GM21360 (cell line): ENCODE data around the gene GALNT9.
"Not testable (repeated sequence)": the region's sequence is repeated elsewhere in the genome, so short reads cannot be mapped to it uniquely, and the experiment has no call there.

Experiments used
- ATAC-seq: cut with Tn5 transposase; IDR thresholded peaks from one replicate; pipeline ENCODE4 v1.9.1; 2021; ENCODE audit warnings: mild to moderate bottlenecking, moderate library complexity; ENCODE audit not compliant: unreplicated experiment

GALNT9 gene

DNA sequence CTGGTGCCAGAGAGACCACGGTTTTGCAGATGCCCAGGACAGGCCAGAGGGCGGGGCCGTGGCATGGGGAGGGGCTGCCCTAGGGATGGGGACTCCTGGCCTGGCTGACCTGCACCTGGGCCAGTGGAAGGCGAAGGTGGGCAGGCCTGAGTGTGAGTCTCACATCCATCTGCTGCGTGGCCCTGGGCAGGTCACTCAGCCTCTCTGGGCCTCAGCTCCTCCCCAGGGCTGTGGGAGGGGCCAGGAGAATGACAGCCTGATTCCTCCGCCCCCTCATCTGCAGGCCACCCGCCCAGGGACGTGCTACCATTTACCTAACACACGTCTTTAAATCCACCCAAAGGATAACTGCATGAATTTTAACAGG, 90.9 kb downstream of the GALNT9 start:
- ATAC-seq, result no peak

DNA sequence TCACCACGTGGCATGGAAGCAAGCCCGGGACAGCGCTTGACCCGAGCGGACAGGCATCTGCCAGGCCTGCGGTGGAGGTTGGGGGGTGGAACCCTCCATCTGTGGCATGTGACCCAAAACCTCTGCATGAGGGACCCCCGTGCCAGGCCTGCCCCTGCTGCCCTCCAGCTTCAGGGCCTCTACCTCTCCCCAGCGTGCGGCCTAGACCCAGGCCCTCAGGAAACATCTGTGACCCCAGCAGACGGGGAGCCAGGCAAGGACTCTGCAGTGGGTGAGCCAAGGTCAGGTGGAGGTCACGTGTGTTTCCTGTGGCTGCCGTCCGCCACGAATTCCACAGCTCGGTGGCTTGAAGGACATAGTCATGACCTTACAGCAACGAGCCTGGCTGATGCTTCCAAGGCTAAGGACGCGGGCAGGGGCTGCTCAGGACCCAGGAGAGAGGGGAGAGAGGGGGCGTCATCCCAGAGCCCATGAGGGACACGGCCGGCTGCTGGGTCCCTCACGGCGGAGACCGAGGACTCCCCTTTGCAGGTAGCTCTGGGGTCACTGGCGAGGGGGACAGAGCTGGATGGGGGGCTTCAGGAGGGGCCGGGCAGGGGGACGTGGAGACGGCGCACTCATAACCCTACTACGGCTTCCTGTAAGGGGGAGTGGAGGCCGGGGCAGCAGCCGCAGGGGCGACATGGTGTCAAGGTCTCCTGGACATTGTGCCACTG, 91.5 kb downstream of the GALNT9 start:
- no peak for ATAC-seq

DNA sequence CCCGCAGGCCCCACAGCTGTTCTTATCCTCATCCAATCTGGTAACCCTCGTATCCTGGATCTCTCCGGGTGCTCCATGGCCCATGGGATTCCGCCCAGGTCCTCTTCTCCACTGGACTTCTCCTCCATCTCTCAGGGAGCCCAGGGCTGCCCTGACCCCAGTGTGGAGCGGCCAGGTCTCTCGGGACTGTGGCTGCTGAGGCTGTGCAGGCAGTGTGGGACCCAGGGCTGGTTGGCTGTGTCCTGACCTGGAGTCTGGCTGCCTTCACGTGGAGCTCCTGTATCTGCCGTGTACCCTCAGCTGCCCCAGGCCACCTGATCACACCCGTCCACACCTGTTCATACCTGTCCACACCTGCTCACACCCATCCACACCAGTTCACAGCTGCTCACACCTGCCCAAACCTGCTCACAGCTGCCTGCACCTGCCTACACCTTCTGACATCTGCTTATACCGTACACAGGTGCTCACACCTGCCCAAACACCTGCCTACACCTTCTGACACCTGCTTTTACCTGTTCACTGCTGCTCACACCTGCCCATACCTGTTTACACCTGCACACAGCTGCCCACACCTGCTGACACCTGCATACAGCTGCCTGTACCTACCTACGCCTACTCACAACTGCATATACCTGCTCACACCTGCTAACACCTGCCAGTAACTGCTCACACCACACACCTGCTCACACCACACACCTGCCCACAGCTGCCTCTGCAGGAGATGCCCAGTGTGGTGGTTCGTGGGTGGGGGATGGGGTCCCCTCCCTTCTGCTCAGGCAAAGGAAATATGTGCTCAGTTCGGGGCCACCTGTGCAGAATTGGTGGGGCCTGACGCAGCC, 92.2 kb downstream of the GALNT9 start:
- ATAC-seq, result no peak

DNA sequence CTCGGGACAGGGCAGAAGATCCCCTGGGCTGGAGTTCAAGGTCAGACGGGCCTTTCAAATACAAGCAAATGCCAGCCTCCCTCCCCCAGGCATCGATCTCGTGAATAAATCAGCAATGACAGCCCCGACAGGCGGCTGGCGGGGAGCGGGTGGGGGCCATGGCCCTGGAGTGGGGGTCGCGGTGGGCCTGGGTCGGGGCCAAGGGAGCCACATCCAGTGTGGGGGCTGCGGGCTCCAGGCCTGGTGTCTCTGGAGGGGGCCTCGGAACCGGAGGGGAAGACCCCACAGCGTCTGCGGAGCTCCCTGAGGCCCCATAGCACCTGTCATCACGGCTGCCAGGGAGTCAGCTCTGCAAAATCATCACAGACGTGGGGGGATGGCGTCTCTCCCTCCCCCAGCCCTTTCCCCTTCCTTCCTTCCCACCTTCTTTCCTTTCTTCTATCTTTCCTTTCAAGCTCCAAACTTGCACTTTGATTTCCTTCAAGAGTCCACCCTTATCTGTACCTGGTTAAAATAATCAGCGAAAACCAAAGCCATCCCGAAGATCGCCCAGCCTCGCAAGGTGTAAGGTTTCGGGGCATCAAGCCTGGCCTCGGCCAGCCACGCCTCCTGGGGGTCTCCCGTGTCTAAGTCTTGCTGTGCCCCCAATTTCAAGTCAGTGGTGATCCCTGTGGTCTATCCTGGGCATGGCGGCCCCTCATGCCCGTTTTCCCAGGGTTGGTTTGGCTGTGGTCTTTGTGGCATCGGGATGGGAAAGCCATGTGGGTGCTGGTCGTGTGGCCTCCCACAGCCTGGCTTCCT, 93.1 kb downstream of the GALNT9 start:
- ATAC-seq, result no peak

DNA sequence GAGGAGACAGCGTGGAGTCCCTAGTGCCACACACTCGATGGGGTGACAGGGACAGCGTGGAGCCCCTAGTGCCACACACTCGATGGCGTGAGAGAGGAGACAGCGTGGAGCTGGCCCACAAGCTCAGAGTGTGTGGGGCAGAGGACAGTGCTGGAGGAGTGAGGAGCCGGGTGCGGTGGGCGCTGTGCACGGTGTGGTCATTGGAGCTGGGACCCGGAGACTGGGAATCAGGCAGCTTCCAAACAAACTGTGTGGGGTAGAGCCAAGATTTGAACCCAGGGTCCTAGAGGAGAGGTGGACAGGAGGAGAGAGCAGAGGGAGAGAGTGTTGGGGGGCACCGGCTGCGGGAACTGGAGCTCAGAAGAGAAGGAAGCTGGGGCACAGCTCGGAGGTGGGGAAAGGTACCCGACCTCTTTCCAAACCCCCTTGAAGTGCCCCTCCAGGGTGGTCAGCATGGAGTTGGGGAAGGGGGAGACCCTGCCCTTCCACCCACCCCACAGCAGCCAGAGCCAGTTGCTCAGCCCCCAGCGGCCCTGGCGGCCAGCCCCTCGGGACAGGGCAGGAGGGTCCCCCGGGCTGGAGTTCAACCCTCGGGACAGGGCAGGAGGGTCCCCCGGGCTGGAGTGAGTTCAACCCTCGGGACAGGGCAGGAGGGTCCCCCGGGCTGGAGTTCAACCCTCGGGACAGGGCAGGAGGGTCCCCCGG, 94.1 kb downstream of the GALNT9 start:
- ATAC-seq, result no peak

DNA sequence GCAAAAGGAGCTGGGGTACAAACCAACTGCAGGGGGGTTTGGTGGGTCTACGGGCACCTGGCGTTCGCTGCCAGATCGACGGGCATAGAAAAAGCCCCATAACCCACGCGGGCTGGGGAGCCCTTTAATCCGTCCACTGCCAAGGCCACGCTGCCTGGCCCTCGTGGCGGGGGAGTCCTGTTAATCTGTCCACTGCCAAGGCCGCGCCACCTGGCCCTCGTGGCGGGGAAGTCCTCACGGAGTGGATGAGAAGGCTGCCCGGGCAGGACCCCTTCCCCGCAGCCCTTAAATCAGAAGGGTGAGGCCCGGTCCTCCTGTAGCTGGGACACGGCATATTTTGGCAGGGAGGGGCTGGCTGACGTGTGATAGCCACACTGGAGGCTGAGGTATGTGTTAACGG, 99.0 kb downstream of the GALNT9 start:
- no peak for ATAC-seq

DNA sequence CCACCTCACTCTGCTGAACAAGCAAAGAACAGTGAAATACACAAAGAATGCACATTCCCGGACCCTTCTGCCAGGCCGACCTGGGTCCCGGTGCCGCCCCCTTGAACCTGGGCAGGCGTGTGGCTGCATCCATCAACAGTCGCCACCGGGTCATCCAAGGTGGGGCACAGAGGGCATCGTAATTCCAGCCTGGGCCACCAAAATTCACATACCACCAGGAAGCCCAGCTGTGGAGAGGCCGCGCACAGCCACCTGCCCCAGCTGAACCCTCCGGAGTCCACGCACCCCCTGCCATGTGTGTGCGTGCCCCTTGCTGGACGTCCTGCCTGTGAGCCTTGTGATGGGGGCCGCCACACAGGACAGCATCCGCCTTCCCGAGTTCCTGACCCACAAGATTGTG, 99.5 kb downstream of the GALNT9 start:
- ATAC-seq, result no peak

DNA sequence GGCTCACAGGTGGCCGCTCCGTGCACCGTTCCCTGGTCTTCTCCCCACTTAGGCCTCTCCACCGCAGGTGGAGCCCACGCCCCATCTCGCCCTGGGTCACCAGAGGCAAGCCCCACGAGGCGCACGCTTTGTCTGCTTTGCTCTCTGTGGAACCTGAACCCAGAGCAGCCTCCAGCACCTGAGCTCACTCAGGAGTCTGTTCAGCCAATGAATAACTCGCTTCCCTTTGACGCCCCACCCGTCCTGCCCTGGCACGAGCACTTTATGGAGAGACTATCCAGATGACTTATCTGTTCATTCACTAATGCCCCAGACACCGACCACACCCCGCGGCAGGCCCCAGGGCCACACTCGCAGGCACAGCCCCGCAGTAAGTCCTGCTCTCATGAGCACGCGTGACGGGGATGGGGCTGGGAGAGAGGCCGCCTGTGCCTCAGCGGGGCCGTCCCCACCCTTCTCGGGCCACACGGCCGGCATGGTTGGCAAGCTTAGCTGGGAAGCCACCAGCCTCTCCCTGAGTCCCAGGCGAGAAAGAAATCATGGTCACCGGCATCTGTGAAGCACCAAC, 100.1 kb downstream of the GALNT9 start:
- no peak for ATAC-seq

DNA sequence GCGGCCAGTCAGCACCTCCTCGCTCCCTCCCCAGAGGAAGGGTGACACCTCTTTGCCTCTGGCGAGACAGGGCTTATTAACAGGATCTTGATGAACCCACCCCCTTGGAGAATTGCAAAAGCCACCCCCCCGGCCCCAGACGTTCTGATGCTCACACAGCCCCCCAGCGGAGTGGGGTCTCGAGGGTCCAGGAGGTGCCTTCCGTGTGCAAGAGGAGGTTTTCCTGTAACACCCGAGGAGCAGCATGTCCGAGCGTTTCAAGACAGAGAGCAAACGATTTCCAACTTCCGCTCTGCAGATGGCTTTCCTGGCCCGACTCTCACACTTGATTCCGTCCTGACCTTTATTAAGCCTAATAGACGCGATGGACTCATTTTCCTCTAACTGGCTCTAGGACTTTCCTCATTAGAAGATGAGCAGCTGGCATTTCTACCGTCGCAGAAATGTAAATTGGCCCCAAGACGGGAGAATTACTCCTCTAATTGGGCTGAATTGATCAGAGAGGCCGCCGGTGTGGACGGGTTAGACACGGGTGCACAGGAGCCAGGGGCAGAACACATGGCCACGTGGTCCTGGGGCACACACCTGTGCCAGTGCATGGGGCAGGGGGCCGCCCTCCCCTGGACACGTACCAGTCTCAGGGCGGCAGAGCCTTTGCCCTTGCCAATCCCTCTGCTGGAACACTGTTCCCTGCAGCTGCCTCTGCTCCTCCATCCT, 100.8 kb downstream of the GALNT9 start:
- no peak for ATAC-seq

DNA sequence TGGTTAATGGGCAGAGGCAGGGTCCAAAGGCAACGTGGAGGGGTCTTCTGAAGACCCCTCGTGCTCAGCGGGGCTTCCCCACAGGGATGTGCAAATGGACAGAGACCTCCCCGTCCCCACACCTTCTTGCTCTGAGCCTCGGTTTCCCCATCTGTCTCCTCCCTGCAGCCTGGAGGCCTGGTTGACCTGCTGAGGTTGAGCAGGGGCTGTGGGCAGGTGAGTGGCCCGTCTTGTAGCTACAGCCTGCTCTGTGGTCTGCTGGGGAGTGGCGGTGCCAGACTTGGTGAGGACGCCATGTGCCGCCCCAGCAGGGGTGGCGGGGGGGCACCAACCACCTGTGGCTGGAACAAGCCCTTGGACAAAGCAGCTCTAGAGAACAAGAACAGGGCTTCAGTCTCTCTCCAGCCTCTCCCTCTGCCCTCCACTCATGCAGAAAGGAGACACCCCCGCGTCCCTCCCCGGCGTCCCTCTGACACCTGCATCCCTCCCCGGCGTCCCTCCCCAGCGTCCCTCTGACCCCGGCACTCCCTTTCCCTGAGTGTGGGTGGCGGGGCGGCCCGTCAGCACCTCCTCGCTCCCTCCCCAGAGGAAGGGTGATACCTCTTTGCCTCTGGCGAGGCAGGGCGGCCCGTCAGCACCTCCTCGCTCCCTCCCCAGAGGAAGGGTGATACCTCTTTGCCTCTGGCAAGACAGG, 101.5 kb downstream of the GALNT9 start:
- no peak for ATAC-seq

DNA sequence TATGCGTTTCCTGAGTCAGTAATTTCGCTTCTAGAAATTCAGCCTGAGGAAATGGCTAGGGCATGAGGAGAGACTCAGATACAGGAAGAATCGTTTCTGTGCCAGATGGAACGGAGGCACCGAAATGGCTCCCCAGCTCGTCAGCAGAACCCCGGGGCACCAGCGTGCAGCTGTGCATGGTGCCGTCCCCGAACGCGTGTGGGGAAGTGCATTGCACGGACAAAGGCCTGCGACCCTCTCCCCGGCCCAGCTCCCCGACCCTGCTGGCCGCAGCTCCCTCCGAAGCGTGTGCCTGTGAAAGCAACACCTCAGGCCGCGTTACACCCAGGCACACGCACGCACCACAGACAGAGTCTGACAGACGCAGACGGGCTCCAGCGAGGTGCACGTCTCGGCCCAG, 102.3 kb downstream of the GALNT9 start:
- no peak for ATAC-seq

DNA sequence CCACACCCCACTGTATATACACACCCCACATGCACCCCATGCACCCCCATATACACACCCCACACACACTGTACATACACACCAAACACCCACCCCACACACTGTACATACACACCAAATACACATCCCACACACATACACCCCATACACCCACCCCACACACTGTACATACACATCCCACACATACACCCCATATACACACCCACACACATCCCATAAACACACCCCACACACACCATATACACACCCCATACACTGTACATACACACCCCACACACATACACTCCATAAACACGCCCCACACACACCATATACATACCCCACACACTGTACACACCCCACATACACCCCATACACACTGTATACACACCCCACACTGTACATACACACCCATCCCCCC, 102.8 kb downstream of the GALNT9 start:
- ATAC-seq, result no peak

DNA sequence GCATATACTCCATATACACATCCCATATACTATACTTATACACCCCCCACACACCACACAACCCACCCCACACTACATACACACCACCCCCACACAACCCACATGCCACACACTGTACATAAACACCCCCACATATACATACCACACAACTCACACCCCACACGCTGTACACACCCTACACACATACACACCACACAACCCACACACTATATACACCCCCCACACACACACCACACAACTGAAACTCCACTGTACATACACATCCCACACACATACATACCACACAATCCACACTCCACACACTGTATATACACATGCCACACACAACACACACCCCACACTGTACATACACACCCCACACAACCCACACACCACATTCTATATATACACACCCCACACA, 104.2 kb downstream of the GALNT9 start:
- no peak for ATAC-seq

DNA sequence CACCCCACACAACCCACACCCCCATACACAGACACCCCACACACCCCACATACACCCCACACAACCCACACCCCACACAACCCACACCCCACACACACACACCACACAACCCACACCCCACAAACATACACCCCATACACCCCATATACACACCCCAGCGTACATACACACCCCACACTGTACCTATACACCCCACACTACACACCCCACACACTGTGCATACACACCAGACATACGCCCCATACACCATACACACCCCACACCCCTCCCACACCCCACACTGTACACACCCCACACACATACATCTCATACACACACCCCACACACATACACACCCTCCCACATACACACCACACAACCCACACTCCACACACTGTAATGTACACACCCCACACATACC, 104.9 kb downstream of the GALNT9 start:
- no peak for ATAC-seq

DNA sequence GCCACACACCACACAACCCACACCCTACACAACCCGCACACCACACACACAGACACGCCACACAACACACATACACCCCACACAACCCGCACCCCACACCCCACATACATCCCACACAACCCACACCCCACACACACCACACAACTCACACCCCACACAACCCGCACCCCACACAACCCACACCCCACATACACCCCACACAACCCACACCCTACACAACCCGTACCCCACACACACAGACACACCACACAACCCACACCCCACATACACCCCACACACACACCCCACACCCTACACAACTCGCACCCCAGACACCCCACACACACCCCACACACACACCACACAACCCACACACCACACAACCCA, 106.6 kb downstream of the GALNT9 start:
- ATAC-seq, result no peak

DNA sequence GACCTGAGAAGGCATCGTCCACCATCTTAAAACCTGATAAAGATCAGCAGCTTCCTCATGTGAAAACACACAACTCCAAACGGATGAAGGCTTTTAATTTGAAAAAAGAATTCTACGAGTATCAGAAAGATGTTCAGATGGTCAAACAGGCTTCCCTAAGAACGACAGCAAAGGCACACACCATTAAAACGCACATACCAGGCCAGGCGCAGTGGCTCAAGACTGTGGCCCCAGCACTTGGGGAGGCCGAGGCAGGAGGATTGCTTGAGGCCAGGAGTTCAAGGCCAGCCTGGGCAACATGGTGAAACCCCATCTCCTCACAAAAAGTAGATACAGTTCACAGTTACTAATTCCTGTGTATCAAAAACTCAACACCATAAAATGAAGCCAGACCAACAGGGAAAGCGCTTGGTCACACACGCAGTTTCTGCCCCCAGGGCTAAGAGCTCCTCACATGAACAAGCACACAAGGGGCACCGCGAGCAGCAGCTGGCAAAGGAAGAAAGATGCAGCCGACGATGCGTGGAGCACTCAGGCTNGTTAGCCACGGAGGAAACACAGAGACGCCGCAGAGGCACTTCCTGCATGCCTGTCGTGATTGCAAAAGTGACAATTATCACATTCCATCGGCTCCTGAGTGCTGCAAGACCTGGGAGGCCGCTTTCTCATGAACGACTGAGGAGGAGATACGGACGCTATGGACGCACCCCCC, 107.1 kb downstream of the GALNT9 start:
- no peak for ATAC-seq

DNA sequence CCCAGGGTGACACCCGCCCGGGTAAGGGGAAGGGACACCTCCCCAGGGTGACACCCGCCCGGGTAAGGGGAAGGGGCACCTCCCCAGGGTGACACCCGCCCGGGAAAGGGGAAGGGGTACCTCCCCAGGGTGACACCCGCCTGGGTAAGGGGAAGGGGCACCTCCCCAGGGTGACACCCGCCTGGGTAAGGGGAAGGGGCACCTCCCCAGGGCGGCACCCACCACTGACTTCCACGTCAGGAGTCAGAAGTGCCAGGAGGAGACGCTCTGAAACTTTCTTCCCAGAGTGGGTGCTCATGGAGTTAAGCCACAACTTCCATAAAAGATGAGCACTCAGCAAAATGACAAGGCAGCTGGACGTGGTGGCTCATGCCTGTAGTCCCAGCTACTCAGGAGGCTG, 109.6 kb downstream of the GALNT9 start:
- not testable (repeated sequence) for ATAC-seq

DNA sequence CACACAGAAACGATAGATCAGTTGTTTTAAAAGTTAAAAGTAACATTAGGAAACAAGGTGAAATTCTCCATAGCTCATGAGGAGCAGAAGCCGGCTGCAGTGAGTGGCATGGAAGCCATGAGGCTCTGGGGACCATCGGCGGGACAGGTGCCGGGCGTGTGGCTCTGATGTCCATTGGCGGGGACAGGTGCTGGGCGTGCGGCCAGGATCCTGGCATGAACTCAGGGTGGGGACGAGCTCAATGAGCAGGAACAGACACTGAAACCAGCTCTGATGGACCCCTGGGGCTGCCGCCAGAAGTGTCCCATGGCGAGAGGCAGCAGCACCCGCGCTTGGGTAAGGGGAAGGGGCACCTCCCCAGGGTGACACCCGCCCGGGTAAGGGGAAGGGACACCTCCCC, 110.1 kb downstream of the GALNT9 start:
- ATAC-seq, result no peak

DNA sequence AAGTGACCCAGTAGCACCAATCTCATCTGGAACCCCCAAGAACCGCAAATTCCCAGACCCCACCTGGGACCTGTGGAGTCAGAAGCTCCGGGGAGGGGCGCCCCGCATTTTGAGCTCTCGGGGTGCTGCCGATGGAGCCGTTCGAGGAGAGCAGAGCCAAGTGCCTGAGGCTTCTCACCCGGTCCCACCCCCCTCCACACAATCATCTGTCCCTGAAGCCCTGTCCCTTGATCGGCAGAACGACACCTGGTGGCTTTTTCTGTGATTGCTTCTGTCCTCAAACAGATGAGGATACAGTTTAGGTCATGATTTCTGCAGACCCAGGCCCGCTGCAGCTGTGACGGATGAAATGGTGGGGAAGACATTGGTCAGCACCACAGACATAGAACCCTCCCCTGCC, 110.5 kb downstream of the GALNT9 start:
- ATAC-seq, result no peak
